ENCODE results near the gene ARID1A. TPM values are rescaled to one million over a fixed set of nuclear protein-coding genes. Genes with fewer than 3 reads are reported as not detected.

The ARID1A gene
- polyA plus RNA-seq, 4 donors, result 85.5 to 102 (median 90.5) TPM

GRCh38 chr1:26752519-26752918, 56.7 kb downstream of the ARID1A start:
- DNase-seq (ENCODE audit: low read depth in 4 of 4, low spot score in 3 of 4), result no peak

GRCh38 chr1:26754086-26754874, 58.5 kb downstream of the ARID1A start:
- no peak for DNase-seq (ENCODE audit: low read depth in 4 of 4, low spot score in 3 of 4)

DNA sequence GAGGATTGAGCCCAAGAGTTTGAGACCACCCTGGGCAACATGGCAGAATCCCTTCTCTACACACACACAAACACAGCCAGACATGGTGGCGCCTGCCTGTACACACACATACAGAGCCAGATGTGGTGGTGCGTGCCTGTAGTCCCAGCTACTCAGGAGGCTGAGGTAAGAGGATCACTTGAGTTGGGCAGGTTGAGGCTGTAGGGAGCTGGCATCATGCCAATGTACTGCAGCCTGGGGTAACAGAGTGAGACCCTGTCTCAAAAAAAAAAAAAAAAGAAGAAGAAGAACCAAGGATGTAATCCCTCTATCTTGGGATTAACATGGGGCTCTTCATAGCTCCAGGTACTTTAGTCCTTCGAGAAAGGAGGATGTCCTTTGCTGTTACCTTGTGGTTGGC, 62.5 kb downstream of the ARID1A start:
- no peak for DNase-seq (ENCODE audit: low read depth in 4 of 4, low spot score in 3 of 4)

GRCh38 chr1:26759531-26759930, 63.7 kb downstream of the ARID1A start:
- no peak for DNase-seq (ENCODE audit: low read depth in 4 of 4, low spot score in 3 of 4)

DNA sequence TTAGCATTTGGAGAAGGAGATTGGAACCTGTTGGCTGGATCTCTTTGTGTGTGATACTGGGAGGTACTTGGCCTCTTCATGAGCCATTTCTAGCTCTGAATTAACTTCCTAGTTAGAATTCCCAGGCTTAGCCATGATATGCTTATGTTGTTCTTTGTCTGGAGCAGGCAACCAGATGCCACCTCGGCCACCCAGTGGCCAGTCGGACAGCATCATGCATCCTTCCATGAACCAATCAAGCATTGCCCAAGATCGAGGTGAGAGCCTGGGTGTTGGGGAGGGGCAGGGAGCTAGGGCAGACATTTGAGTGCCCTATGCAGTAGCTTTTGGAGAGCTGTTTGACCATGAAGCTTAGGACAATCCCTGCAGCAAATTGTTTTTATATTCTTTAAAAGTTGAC, 65.4 kb downstream of the ARID1A start:
- no peak for DNase-seq (ENCODE audit: low read depth in 4 of 4, low spot score in 3 of 4)

DNA sequence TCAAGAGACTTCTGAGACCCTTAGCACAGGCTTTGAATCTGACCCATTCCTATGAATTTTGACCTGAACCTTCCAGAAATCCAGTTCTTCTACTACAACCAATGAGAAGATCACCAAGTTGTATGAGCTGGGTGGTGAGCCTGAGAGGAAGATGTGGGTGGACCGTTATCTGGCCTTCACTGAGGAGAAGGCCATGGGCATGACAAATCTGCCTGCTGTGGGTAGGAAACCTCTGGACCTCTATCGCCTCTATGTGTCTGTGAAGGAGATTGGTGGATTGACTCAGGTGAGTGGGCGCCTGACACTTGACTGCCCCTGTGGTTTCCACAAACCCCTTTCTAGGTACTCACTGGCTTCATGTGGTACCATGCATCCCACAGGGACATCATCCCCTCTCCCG, 71.9 kb downstream of the ARID1A start:
- DNase-seq (ENCODE audit: low read depth in 4 of 4, low spot score in 3 of 4), result no peak

DNA sequence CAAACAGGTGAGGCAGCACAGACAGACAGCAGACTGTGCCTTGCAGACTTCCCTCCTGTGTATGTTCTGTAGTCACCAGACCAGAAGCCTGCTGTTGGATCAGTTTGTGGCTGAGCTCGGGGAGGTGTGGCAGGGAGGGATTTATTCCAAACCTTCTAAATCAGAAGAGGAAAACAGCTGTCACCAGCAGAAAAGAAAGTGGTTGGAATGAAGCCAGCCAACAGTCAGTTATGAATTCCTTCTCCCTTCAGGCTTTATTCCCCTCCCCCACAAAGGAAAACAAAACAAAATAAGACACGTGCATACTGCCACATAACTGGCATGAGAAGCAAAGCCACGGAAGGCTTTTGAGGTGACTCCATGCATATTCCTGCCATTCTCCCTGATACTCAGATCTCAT, 72.9 kb downstream of the ARID1A start:
- DNase-seq (ENCODE audit: low read depth in 4 of 4, low spot score in 3 of 4), result no peak

- DNase-seq (ENCODE audit: low read depth in 4 of 4, low spot score in 3 of 4), result no peak
Measured at GRCh38 chr1:26771285-26771642, 75.4 kb downstream of the ARID1A start.

GRCh38 chr1:26771643-26772321, 76.0 kb downstream of the ARID1A start:
- DNase-seq (ENCODE audit: low read depth in 4 of 4, low spot score in 3 of 4), result no peak

DNA sequence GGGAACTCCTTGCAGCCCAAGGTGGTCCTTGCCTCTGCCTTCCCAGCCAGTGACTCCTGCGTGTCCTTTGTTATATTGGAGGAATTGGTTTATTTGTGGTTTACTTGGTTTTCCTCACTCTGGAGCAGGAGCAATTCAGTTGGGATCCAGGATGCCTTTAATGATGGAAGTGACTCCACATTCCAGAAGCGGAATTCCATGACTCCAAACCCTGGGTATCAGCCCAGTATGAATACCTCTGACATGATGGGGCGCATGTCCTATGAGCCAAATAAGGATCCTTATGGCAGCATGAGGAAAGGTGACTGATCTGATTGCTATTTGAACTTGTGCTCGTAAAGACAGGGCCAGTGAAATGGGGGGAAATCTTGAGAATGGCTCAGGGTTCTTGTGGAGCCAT, 76.9 kb downstream of the ARID1A start:
- DNase-seq (ENCODE audit: low read depth in 4 of 4, low spot score in 3 of 4), result no peak

- DNase-seq (ENCODE audit: low read depth in 4 of 4, low spot score in 3 of 4), result no peak
Measured at GRCh38 chr1:26774462-26774861, 78.6 kb downstream of the ARID1A start.

- DNase-seq (ENCODE audit: low read depth in 4 of 4, low spot score in 3 of 4), result no peak
Measured at GRCh38 chr1:26775666-26776065, 79.9 kb downstream of the ARID1A start.

DNA sequence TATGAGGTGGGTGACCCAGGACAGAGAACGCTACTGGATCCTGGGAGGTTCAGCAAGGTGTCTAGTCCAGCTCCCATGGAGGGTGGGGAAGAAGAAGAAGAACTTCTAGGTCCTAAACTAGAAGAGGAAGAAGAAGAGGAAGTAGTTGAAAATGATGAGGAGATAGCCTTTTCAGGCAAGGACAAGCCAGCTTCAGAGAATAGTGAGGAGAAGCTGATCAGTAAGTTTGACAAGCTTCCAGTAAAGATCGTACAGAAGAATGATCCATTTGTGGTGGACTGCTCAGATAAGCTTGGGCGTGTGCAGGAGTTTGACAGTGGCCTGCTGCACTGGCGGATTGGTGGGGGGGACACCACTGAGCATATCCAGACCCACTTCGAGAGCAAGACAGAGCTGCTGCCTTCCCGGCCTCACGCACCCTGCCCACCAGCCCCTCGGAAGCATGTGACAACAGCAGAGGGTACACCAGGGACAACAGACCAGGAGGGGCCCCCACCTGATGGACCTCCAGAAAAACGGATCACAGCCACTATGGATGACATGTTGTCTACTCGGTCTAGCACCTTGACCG, 83.4 kb downstream of the ARID1A start:
- no peak for DNase-seq (ENCODE audit: low read depth in 4 of 4, low spot score in 3 of 4)

GRCh38 chr1:26780344-26780957, 84.6 kb downstream of the ARID1A start:
- no peak for DNase-seq (ENCODE audit: low read depth in 4 of 4, low spot score in 3 of 4)

DNA sequence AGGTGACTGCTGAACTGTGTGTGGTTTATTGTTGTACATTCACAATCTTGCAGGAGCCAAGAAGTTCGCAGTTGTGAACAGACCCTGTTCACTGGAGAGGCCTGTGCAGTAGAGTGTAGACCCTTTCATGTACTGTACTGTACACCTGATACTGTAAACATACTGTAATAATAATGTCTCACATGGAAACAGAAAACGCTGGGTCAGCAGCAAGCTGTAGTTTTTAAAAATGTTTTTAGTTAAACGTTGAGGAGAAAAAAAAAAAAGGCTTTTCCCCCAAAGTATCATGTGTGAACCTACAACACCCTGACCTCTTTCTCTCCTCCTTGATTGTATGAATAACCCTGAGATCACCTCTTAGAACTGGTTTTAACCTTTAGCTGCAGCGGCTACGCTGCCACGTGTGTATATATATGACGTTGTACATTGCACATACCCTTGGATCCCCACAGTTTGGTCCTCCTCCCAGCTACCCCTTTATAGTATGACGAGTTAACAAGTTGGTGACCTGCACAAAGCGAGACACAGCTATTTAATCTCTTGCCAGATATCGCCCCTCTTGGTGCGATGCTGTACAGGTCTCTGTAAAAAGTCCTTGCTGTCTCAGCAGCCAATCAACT, 85.5 kb downstream of the ARID1A start:
- DNase-seq (ENCODE audit: low read depth in 4 of 4, low spot score in 3 of 4), result no peak

- DNase-seq (ENCODE audit: low read depth in 4 of 4, low spot score in 3 of 4), result no peak
Measured at GRCh38 chr1:26782521-26783212, 86.9 kb downstream of the ARID1A start.

DNA sequence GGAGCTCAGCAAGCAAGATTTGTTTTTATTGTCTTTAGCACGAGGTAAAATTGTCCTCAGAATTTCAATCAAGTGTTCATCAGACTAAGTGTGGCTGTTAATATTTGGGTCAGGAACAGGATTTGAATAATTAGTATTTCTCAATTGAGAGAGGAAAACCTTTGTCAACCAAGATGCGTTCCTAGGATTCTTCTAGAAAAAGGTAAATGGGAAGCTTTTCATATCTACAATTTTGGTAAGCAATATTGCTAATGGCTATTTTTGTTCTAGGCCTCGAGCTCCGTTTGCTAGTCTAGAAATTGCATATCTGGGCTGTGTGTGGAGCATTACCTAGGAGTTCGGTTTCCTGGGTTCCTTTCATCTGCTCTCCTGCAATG, 87.8 kb downstream of the ARID1A start:
- DNase-seq (ENCODE audit: low read depth in 4 of 4, low spot score in 3 of 4), result no peak

DNA sequence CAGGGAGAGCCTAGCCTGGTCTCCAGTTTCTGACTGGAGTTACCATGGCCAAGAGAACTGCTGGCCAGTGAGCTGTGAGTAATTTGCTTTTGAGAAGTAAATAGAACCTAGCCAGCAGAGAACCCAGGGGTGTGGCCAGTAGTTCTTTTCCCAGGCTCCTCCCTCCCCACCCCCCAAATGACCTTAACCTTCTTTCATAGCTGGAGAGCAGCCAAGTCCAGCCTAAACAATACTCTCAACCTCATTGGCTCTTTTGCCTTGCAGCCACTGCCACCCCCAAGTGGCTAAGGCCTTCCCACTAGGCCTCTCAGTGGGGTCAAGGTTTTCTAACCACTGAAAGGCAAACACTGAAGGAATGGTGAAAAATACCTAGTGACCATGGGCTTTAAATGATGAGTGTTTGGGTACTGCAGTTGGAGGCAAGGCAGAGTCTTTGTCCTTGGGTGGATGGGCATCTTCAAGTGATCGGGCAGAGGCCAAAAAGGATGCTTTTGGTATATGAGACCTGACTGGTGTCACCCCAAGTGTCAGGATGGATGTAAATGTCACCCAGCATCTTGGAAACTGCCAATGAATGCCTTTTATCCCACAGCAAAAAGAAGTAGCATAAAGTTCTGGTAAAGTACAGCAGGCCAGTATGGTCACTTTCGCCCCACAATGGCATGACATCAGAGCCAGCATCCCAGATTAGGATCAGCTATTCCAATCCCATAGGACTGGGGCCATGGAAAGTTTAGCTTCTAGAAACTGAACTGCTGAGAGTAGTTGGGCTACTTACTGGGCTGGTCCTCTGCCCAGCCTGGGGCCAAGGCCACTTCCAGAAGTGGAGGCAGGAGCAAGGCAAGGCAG, 88.4 kb downstream of the ARID1A start:
- DNase-seq (ENCODE audit: low read depth in 4 of 4, low spot score in 3 of 4), result no peak

DNA sequence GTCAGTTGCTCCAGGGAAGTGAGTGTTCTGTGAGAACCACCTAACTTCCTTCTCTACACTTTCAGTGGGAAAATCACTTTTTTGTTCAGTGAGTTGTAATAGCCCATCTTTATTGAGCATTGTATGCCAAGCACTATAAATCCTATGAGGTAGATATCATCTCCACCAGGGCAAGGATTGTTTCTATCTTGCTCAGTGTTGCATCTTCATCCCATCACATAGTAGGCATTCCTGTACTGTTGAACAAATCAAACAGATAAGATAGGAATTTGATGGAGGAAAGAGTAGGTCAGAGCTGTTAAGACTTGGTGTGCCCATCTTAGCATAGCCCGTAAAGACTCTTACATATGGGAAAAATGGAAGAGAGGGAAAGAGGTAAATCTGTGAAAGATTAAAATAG, 89.1 kb downstream of the ARID1A start:
- DNase-seq (ENCODE audit: low read depth in 4 of 4, low spot score in 3 of 4), result no peak
